ENCODE data around the gene MAPK12. TPM values are rescaled to one million over a fixed set of nuclear protein-coding genes. Genes with fewer than 3 reads are reported as not detected.

MAPK12 gene
- total RNA-seq, 1 donor from 2014 or later: 17.2 TPM

- Histone ChIP-seq H3K4me1 (peaks cover 30% of the 10 kb centered on the region), H3K27me3 (ENCODE audit: low read depth) (no peaks in the 10 kb centered on the region), H3K36me3 (peaks cover 85% of the 10 kb centered on the region), H3K4me3 (no peak overlapping the region), H3K9me3 (replicated peaks) (no peaks in the 10 kb centered on the region), H3K27ac (replicated peaks) (no peak overlapping the region)
- peak; percentile 89 for DNase-seq
- TF ChIP-seq, protein P1, sequence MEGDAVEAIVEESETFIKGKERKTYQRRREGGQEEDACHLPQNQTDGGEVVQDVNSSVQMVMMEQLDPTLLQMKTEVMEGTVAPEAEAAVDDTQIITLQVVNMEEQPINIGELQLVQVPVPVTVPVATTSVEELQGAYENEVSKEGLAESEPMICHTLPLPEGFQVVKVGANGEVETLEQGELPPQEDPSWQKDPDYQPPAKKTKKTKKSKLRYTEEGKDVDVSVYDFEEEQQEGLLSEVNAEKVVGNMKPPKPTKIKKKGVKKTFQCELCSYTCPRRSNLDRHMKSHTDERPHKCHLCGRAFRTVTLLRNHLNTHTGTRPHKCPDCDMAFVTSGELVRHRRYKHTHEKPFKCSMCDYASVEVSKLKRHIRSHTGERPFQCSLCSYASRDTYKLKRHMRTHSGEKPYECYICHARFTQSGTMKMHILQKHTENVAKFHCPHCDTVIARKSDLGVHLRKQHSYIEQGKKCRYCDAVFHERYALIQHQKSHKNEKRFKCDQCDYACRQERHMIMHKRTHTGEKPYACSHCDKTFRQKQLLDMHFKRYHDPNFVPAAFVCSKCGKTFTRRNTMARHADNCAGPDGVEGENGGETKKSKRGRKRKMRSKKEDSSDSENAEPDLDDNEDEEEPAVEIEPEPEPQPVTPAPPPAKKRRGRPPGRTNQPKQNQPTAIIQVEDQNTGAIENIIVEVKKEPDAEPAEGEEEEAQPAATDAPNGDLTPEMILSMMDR (IDR thresholded peaks at IDR 0.05; ENCODE audit: borderline replicate concordance): no peak
- intact Hi-C loops (cut with micrococcal nuclease): no loop called here
Measured at GRCh38 chr22:50218996-50219727, 42.3 kb downstream of the MAPK12 start.

- Histone ChIP-seq H3K4me1 (peaks cover 30% of the 10 kb centered on the region), H3K9me3 (replicated peaks) (no peaks in the 10 kb centered on the region), H3K4me3 (no peak overlapping the region), H3K27me3 (ENCODE audit: low read depth) (no peaks in the 10 kb centered on the region), H3K27ac (replicated peaks) (no peak overlapping the region), H3K36me3 (peaks cover 85% of the 10 kb centered on the region)
- DNase-seq: no peak
- intact Hi-C loops (cut with micrococcal nuclease): no loop called here
- TF ChIP-seq, protein P1 (IDR thresholded peaks at IDR 0.05; ENCODE audit: borderline replicate concordance): no peak
Measured at GRCh38 chr22:50218153-50218995, 43.1 kb downstream of the MAPK12 start.

- intact Hi-C loops (cut with micrococcal nuclease): no loop called here
- Histone ChIP-seq H3K27me3 (ENCODE audit: low read depth) (no peaks in the 10 kb centered on the region), H3K27ac (replicated peaks) (no peak overlapping the region), H3K4me3 (no peak overlapping the region), H3K9me3 (replicated peaks) (no peaks in the 10 kb centered on the region), H3K36me3 (peaks cover 85% of the 10 kb centered on the region), H3K4me1 (peaks cover 30% of the 10 kb centered on the region)
- DNase-seq: no peak
- TF ChIP-seq, protein P1 (IDR thresholded peaks at IDR 0.05; ENCODE audit: borderline replicate concordance): no peak
Measured at GRCh38 chr22:50217543-50218152, 43.8 kb downstream of the MAPK12 start.

- TF ChIP-seq, protein P1 (IDR thresholded peaks at IDR 0.05; ENCODE audit: borderline replicate concordance): no peak
- Histone ChIP-seq H3K27ac (replicated peaks) (no peak overlapping the region), H3K4me1 (peaks cover 30% of the 10 kb centered on the region), H3K4me3 (no peak overlapping the region), H3K9me3 (replicated peaks) (no peaks in the 10 kb centered on the region), H3K27me3 (ENCODE audit: low read depth) (no peaks in the 10 kb centered on the region), H3K36me3 (peaks cover 85% of the 10 kb centered on the region)
- no peak for DNase-seq
- intact Hi-C loops (cut with micrococcal nuclease): no loop called here
Measured at GRCh38 chr22:50216684-50217520, 44.6 kb downstream of the MAPK12 start.

Data from left ventricle myocardium inferior (tissue), 1 donor.